CD4-positive, alpha-beta T cell (primary cell): ENCODE measurements around the gene RPUSD3. TPM values are rescaled to one million over a fixed set of nuclear protein-coding genes. Genes with fewer than 3 reads are reported as not detected.

Source experiments
- ATAC-seq: fragments of 200-7000 bp; cut with Tn5 transposase; one replicate; pipeline ENCODE4 v1.10.0; 2022; ENCODE audit warnings: mild to moderate bottlenecking; ENCODE audit not compliant: poor library complexity
- CTCF ChIA-PET: fragments of 350-600 bp; sonication (Branson Sonifier 250); formaldehyde crosslinking; loops from one replicate; lab custom pipeline; 2021; ENCODE audit warnings: antibody characterized with exemption, inconsistent platforms; lab: Charles Lee
- POLR2A ChIA-PET: fragments of 350-600 bp; sonication (Branson Sonifier 250); formaldehyde crosslinking; loops from one replicate; lab custom pipeline; 2021; ENCODE audit warnings: antibody characterized with exemption, inconsistent platforms; lab: Charles Lee
- DNase-seq, 14 experiments: peaks; one replicate each; pipeline ENCODE4 v3.0.0-alpha.2; 2013 to 2020; ENCODE audit warnings: mixed read lengths in 2 of 14
- H3K27ac ChIP-seq, 2 donors: one replicate each; pipeline versions ENCODE4 v1.5.1 to v1.7.0; 2013; ENCODE audit warnings: low read length in 2 of 2, low read depth in 1 of 2, mild to moderate bottlenecking in 1 of 2
- H3K27me3 ChIP-seq, 2 experiments: 1 replicate in 1 of 2; 2 replicates in 1 of 2; pipeline versions ENCODE4 v1.6.1 to v1.7.0; 2013; ENCODE audit warnings: low read length in 2 of 2, control low read depth in 1 of 2, mild to moderate bottlenecking in 1 of 2, moderate library complexity in 1 of 2; ENCODE audit not compliant: insufficient read depth in 2 of 2, control insufficient read depth in 1 of 2
- H3K36me3 ChIP-seq: one replicate; pipeline ENCODE4 v1.6.1; 2013; ENCODE audit warnings: low read length, control low read depth; ENCODE audit not compliant: insufficient read depth
- H3K4me1 ChIP-seq: one replicate; pipeline ENCODE4 v1.6.1; 2013; ENCODE audit warnings: low read length, control low read depth; ENCODE audit not compliant: insufficient read depth
- H3K4me3 ChIP-seq: one replicate; pipeline ENCODE4 v1.5.1; 2013; ENCODE audit warnings: mild to moderate bottlenecking, low read length, moderate library complexity
- H3K9me3 ChIP-seq, 2 experiments: 1 replicate in 1 of 2; 2 replicates in 1 of 2; pipeline versions ENCODE4 v1.6.1 to v1.7.0; 2013; ENCODE audit warnings: low read length in 2 of 2, mild to moderate bottlenecking in 2 of 2, control low read depth in 1 of 2, moderate library complexity in 1 of 2; ENCODE audit not compliant: control insufficient read depth in 1 of 2, insufficient read depth in 1 of 2
- H3K27ac Mint-ChIP-seq: one replicate; pipeline ENCODE4 v1.8.0; 2020; ENCODE audit warnings: mixed read lengths
- H3K27me3 Mint-ChIP-seq: one replicate; pipeline ENCODE4 v1.8.0; 2021; ENCODE audit warnings: mixed read lengths
- H3K36me3 Mint-ChIP-seq: one replicate; pipeline ENCODE4 v1.8.0; 2021; ENCODE audit warnings: low read depth, mixed read lengths
- H3K4me1 Mint-ChIP-seq: one replicate; pipeline ENCODE4 v1.8.0; 2021; ENCODE audit warnings: low read depth, mixed read lengths
- H3K4me3 Mint-ChIP-seq: one replicate; pipeline ENCODE4 v1.8.0; 2020; ENCODE audit warnings: mild to moderate bottlenecking, mixed read lengths
- H3K9me3 Mint-ChIP-seq: one replicate; pipeline ENCODE4 v1.8.0; 2020; ENCODE audit warnings: mixed read lengths
- intact Hi-C, 2 experiments: fragments of 100-400 bp; cut with DNase I in 1 of 2; cut with micrococcal nuclease in 1 of 2; formaldehyde crosslinking; loops; one replicate each; pipeline versions ENCODE4 v1.15.1 to v1.9.0; 2023 to 2025; cut with DNase I, micrococcal nuclease
- total RNA-seq, 174 experiments: library from RNA in 2 of 174; stranded (reverse) in 2 of 174; gene quantifications; one replicate each; pipeline ENCODE4 v1.2.3 and lab custom pipeline; 2021 to 2026
- TF ChIP-seq, protein P1 (sequence below): fragments of 200-600 bp; IDR thresholded peaks from one replicate; pipeline ENCODE4 v1.8.0; 2022; ENCODE audit warnings: antibody characterized with exemption, mild to moderate bottlenecking

The RPUSD3 gene
- total RNA-seq, 2 experiments from 2014 or later: 7.9 to 8.1 TPM

DNA sequence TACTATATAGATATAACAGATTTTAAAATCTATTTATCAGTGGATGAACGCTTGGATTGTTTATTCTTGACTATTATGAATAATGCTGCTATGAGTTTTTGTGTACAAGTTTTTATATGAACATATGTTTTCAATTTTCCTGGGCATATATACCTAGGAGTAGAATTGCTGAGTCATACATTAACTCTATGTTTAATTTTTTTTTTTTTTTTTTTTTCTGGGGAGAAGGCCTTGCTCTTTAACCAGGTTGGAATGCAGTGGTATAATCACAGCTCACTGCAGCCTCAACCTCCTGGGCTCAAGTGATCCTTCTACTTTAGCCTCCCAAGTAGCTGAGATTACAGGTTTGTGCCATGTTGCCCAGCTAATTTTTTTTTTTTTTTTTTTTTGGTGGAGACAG is 27.2 kb upstream of the RPUSD3 start:
- DNase-seq (no peak), ATAC-seq (no peak)
- Mint-ChIP-seq H3K4me3 (no peak overlapping the region), H3K4me1 (no peaks in the 10 kb centered on the region), H3K27ac (no peak overlapping the region), H3K27me3 (no peaks in the 10 kb centered on the region), H3K9me3 (no peaks in the 10 kb centered on the region), H3K36me3 (no peaks in the 10 kb centered on the region)
- no peaks in the 10 kb centered on the region for H3K9me3 ChIP-seq
- CTCF ChIA-PET: no interaction called here
- H3K4me3 ChIP-seq: no peak overlapping the region
- TF ChIP-seq, protein P1, sequence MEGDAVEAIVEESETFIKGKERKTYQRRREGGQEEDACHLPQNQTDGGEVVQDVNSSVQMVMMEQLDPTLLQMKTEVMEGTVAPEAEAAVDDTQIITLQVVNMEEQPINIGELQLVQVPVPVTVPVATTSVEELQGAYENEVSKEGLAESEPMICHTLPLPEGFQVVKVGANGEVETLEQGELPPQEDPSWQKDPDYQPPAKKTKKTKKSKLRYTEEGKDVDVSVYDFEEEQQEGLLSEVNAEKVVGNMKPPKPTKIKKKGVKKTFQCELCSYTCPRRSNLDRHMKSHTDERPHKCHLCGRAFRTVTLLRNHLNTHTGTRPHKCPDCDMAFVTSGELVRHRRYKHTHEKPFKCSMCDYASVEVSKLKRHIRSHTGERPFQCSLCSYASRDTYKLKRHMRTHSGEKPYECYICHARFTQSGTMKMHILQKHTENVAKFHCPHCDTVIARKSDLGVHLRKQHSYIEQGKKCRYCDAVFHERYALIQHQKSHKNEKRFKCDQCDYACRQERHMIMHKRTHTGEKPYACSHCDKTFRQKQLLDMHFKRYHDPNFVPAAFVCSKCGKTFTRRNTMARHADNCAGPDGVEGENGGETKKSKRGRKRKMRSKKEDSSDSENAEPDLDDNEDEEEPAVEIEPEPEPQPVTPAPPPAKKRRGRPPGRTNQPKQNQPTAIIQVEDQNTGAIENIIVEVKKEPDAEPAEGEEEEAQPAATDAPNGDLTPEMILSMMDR: no peak
- no peaks in the 10 kb centered on the region for H3K27me3 ChIP-seq
- H3K4me1 ChIP-seq: no peaks in the 10 kb centered on the region
- H3K36me3 ChIP-seq: no peaks in the 10 kb centered on the region
- POLR2A ChIA-PET: no interaction called here
- H3K27ac ChIP-seq: no peak overlapping the region
- intact Hi-C loops: no loop called here

DNA sequence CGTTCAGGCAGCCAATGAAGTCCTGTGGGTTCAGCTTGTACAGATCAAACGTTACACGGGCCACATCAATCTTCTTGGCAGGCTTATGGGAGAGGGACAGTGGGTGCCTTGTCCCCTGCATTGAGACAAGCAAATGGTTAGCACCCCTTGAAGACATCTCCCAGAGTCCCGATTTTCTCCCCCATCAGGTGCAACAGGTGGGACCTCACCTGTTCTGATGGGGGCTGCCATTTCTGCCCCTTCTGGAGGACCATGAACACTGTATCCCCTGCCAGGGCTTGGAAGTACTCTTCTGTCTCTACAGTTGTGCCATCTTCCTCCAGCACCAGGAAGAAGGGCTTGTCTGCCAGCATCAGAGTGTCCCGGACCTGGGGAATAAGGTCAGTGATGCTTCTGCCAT is 26.1 kb upstream of the RPUSD3 start:
- Mint-ChIP-seq H3K27me3 (no peaks in the 10 kb centered on the region), H3K9me3 (no peaks in the 10 kb centered on the region)
- CTCF ChIA-PET: no interaction called here

DNA sequence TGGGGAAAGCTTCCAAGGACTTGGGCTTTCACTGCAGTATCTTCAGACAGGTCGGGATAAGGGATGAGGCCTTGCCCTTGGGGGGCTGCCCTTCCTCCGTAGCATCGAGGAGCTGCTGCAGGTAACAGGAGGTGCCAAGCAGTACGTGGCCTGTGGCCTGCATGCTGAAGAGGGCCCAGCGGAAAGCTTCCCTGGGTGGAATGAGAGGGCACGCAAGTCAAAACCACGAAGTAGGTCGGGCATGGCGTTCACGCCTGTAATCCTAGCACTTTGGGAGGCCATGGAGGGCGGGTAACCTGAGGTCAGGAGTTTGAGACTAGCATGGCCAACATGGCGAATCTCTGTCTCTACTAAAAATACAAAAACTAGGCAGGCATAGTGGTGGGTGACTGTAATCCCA is 23.3 kb upstream of the RPUSD3 start:
- Mint-ChIP-seq H3K9me3 (no peaks in the 10 kb centered on the region), H3K4me3 (no peak overlapping the region), H3K27me3 (peaks cover 4% of the 10 kb centered on the region), H3K27ac (no peak overlapping the region), H3K36me3 (no peaks in the 10 kb centered on the region), H3K4me1 (no peaks in the 10 kb centered on the region)
- H3K4me1 ChIP-seq: peaks cover 8% of the 10 kb centered on the region
- no peak for ATAC-seq
- H3K4me3 ChIP-seq: no peak overlapping the region
- H3K36me3 ChIP-seq: no peaks in the 10 kb centered on the region
- CTCF ChIA-PET: no interaction called here
- peaks cover 5 to 11% of the 10 kb centered on the region in 2 experiments for H3K27me3 ChIP-seq
- TF ChIP-seq, protein P1: no peak
- DNase-seq: no peak
- intact Hi-C loops: no loop called here
- POLR2A ChIA-PET: no interaction called here
- H3K27ac ChIP-seq: no peak overlapping the region
- peaks cover 0 to 7% of the 10 kb centered on the region in 2 experiments for H3K9me3 ChIP-seq

More for the DNA sequence above, 26.1 kb upstream of the RPUSD3 start:
- TF ChIP-seq, protein P1: no peak
- POLR2A ChIA-PET: no interaction called here
- H3K4me3 ChIP-seq: no peak overlapping the region
- no peak for ATAC-seq
- H3K9me3 ChIP-seq: no peaks in the 10 kb centered on the region
- no peaks in the 10 kb centered on the region for H3K27me3 ChIP-seq
- Mint-ChIP-seq H3K27ac (no peak overlapping the region), H3K4me3 (no peak overlapping the region), H3K4me1 (no peaks in the 10 kb centered on the region), H3K36me3 (no peaks in the 10 kb centered on the region)
- no peaks in the 10 kb centered on the region for H3K36me3 ChIP-seq
- no peaks in the 10 kb centered on the region for H3K4me1 ChIP-seq
- intact Hi-C loops: no loop called here
- H3K27ac ChIP-seq: no peak overlapping the region
- DNase-seq: no peak
